Tibial nerve (tissue), 4 donors: ENCODE data around the gene PHACTR1. TPM values are rescaled to one million over a fixed set of nuclear protein-coding genes. Genes with fewer than 3 reads are reported as not detected.

Experiments used
- DNase-seq, 2 donors: peaks; one replicate each; pipeline ENCODE4 v3.0.0-alpha.2; 2019; ENCODE audit warnings: low spot score in 2 of 2
- H3K27ac ChIP-seq, 4 donors: fragments of 200-600 bp; sonication (generic) in 3 of 4; one replicate each; pipeline ENCODE4 v1.5.1; 2017 to 2019; ENCODE audit warnings: mild to moderate bottlenecking in 1 of 4
- H3K27me3 ChIP-seq, 2 donors: fragments of 200-600 bp; sonication (generic) in 1 of 2; one replicate each; pipeline versions ENCODE4 v1.5.1 to v1.6.0; 2017 to 2019
- H3K36me3 ChIP-seq, 3 donors: fragments of 200-600 bp; sonication (generic); one replicate each; pipeline ENCODE4 v1.5.1; 2018 to 2019
- H3K4me1 ChIP-seq, 4 donors: fragments of 200-600 bp; sonication (generic) in 3 of 4; one replicate each; pipeline ENCODE4 v1.5.1; 2017 to 2019
- H3K4me3 ChIP-seq, 4 donors: fragments of 200-600 bp; sonication (generic) in 3 of 4; one replicate each; pipeline ENCODE4 v1.5.1; 2017 to 2019; ENCODE audit warnings: mild to moderate bottlenecking in 1 of 4, moderate library complexity in 1 of 4
- H3K9me3 ChIP-seq, 4 donors: fragments of 200-600 bp; sonication (generic) in 3 of 4; one replicate each; pipeline ENCODE4 v1.5.1; 2017 to 2019
- CTCF ChIP-seq, 5 experiments: fragments of 200-600 bp in 3 of 5; fragments of 450-650 bp in 2 of 5; sonication (generic) in 3 of 5; IDR thresholded peaks; one replicate each; pipeline ENCODE4 v1.5.1; 2016 to 2019; ENCODE audit warnings: antibody characterized with exemption in 5 of 5, mild to moderate bottlenecking in 3 of 5, moderate library complexity in 2 of 5
- EP300 ChIP-seq, 2 donors: sonication (generic); formaldehyde crosslinking; IDR thresholded peaks; one replicate each; pipeline ENCODE4 v1.6.1; 2017; ENCODE audit warnings: antibody characterized with exemption in 2 of 2, mild to moderate bottlenecking in 1 of 2
- POLR2A ChIP-seq, 2 donors: fragments of 450-650 bp; IDR thresholded peaks; one replicate each; pipeline ENCODE4 v1.6.1; 2017; ENCODE audit warnings: antibody characterized with exemption in 2 of 2, mild to moderate bottlenecking in 2 of 2, moderate library complexity in 2 of 2
- WGBS, 2 donors: methylation state at CpG; one replicate each; pipeline ENCODE4 v1.1.5; 2018; 5-methylcytosine and 5-hydroxymethylcytosine counted together
- total RNA-seq, 4 donors: library from RNA; depleted of rRNA; stranded (reverse); fragments of >200 nt; gene quantifications; one replicate each; pipeline ENCODE4 v1.1.0, GENCODE V29; 2016

Gene PHACTR1
- total RNA-seq, 4 donors from 2014 or later, result 1.5 to 2.7 (median 1.6) TPM

GRCh38 chr6:12827921-12828320, 111.4 kb downstream of the PHACTR1 start:
- Histone ChIP-seq H3K9me3 (no peaks in the 10 kb centered on the region), H3K27me3 (no peaks in the 10 kb centered on the region), H3K36me3 (no peaks in the 10 kb centered on the region), H3K4me3 (no peak overlapping the region), H3K27ac (no peak overlapping the region), H3K4me1 (no peaks in the 10 kb centered on the region)
- no peak for TF ChIP-seq CTCF (IDR thresholded peaks at IDR 0.05)
- TF ChIP-seq EP300 (IDR thresholded peaks at IDR 0.05), result no peak
- TF ChIP-seq POLR2A (IDR thresholded peaks at IDR 0.05), result no peak
- no peak for DNase-seq
- 68 to 81% methylated on average over 2 of the region's 2 CpGs for WGBS, 2 donors

- Histone ChIP-seq H3K4me3 (no peak overlapping the region), H3K9me3 (peaks cover 0 to 6% (median 0%) of the 10 kb centered on the region in 4 donors), H3K36me3 (no peaks in the 10 kb centered on the region), H3K27me3 (no peaks in the 10 kb centered on the region), H3K4me1 (no peaks in the 10 kb centered on the region), H3K27ac (no peak overlapping the region)
- TF ChIP-seq EP300 (IDR thresholded peaks at IDR 0.05), result no peak
- TF ChIP-seq POLR2A (IDR thresholded peaks at IDR 0.05), result no peak
- TF ChIP-seq CTCF (IDR thresholded peaks at IDR 0.05), result no peak
- no peak for DNase-seq
- WGBS, 2 donors, result 43 to 54% methylated on average over 4 of the region's 4 CpGs
Measured at GRCh38 chr6:12832226-12832735, 115.7 kb downstream of the PHACTR1 start.

GRCh38 chr6:12836009-12836408, 119.4 kb downstream of the PHACTR1 start:
- Histone ChIP-seq H3K4me1 (no peaks in the 10 kb centered on the region), H3K27ac (no peak overlapping the region), H3K4me3 (no peak overlapping the region), H3K27me3 (no peaks in the 10 kb centered on the region), H3K36me3 (no peaks in the 10 kb centered on the region), H3K9me3 (peaks cover 0 to 15% (median 0%) of the 10 kb centered on the region in 4 donors)
- TF ChIP-seq POLR2A (IDR thresholded peaks at IDR 0.05), result no peak
- no peak for TF ChIP-seq EP300 (IDR thresholded peaks at IDR 0.05)
- no peak for TF ChIP-seq CTCF (IDR thresholded peaks at IDR 0.05)
- DNase-seq, result no peak
- 62 to 63% methylated on average over 2 of the region's 2 CpGs for WGBS, 2 donors

GRCh38 chr6:12841619-12842018, 125.1 kb downstream of the PHACTR1 start:
- whole genome bisulfite sequencing, 2 donors, result 63 to 67% methylated on average over 1 of the region's 1 CpG

GRCh38 chr6:12842114-12842513, 125.5 kb downstream of the PHACTR1 start:
- no peak for DNase-seq
- H3K4me3 ChIP-seq, result no peak overlapping the region

More at GRCh38 chr6:12841619-12842018, 125.1 kb downstream of the PHACTR1 start:
- H3K4me1 ChIP-seq, result no peaks in the 10 kb centered on the region
- H3K9me3 ChIP-seq, result peaks cover 0 to 15% (median 0%) of the 10 kb centered on the region in 4 donors
- no peak overlapping the region for H3K4me3 ChIP-seq
- H3K27me3 ChIP-seq, result no peaks in the 10 kb centered on the region
- H3K36me3 ChIP-seq, result no peaks in the 10 kb centered on the region
- no peak for DNase-seq
- TF ChIP-seq EP300 (IDR thresholded peaks at IDR 0.05) (no peak), POLR2A (IDR thresholded peaks at IDR 0.05) (no peak), CTCF (IDR thresholded peaks at IDR 0.05) (no peak)
- H3K27ac ChIP-seq, result no peak overlapping the region

More at GRCh38 chr6:12842114-12842513, 125.5 kb downstream of the PHACTR1 start:
- Histone ChIP-seq H3K27ac (no peak overlapping the region), H3K4me1 (no peaks in the 10 kb centered on the region), H3K9me3 (peaks cover 0 to 11% (median 0%) of the 10 kb centered on the region in 4 donors), H3K36me3 (no peaks in the 10 kb centered on the region), H3K27me3 (no peaks in the 10 kb centered on the region)
- TF ChIP-seq EP300 (IDR thresholded peaks at IDR 0.05) (no peak), POLR2A (IDR thresholded peaks at IDR 0.05) (no peak), CTCF (IDR thresholded peaks at IDR 0.05) (no peak)
